SK-N-SH treated with all-trans-retinoic acid at 6 μM for 48 hours (cell line): ENCODE data around the gene PAPPA2.

Experiments used
- ATAC-seq: fragments of 200-7000 bp; cut with Tn5 transposase; 3 replicates; pipeline ENCODE4 v1.9.1; 2020; ENCODE audit warnings: mild to moderate bottlenecking, moderate library complexity
- ARNTL ChIP-seq: fragments of 450-650 bp; formaldehyde crosslinking; IDR thresholded peaks from 2 replicates; pipeline ENCODE4 v1.5.0; 2020; ENCODE audit warnings: low read depth, mild to moderate bottlenecking, moderate library complexity, borderline replicate concordance
- BACH2 ChIP-seq: fragments of 250-450 bp; sonication (Bioruptor Pico); IDR thresholded peaks from 2 replicates; pipeline ENCODE4 v1.9.0; 2021; ENCODE audit warnings: mild to moderate bottlenecking, borderline replicate concordance
- CSDC2 ChIP-seq: fragments of 250-450 bp; sonication (Bioruptor Pico); IDR thresholded peaks from 2 replicates; pipeline ENCODE4 v1.5.0; 2020; ENCODE audit warnings: mild to moderate bottlenecking, moderate library complexity
- ESRRG ChIP-seq: fragments of 250-450 bp; sonication (Bioruptor Pico); IDR thresholded peaks from 2 replicates; pipeline ENCODE4 v1.6.1; 2021; ENCODE audit warnings: mild to moderate bottlenecking
- GLIS3 ChIP-seq: fragments of 250-450 bp; sonication (Bioruptor Pico); IDR thresholded peaks from 2 replicates; pipeline ENCODE4 v1.5.0; 2020; ENCODE audit warnings: mild to moderate bottlenecking, moderate library complexity
- ISL1 ChIP-seq: fragments of 250-450 bp; sonication (Bioruptor Pico); IDR thresholded peaks from 2 replicates; pipeline ENCODE4 v2.1.2; 2022; ENCODE audit warnings: mild to moderate bottlenecking, moderate library complexity
- OSR1 ChIP-seq: fragments of 250-450 bp; sonication (Bioruptor Pico); IDR thresholded peaks from 2 replicates; pipeline ENCODE4 v1.8.0; 2022; ENCODE audit warnings: moderate library complexity, mild to moderate bottlenecking, inconsistent platforms
- RARB ChIP-seq: fragments of 250-450 bp; sonication (Bioruptor Pico); IDR thresholded peaks from 2 replicates; pipeline ENCODE4 v1.8.0; 2021; ENCODE audit warnings: mild to moderate bottlenecking, moderate library complexity
- SNAI2 ChIP-seq: fragments of 250-450 bp; sonication (Bioruptor Pico); IDR thresholded peaks from 2 replicates; pipeline ENCODE4 v1.5.0; 2020; ENCODE audit warnings: mild to moderate bottlenecking, moderate library complexity
- TCF4 ChIP-seq: fragments of 250-450 bp; sonication (Bioruptor Pico); IDR thresholded peaks from 2 replicates; pipeline ENCODE4 v1.8.0; 2021; ENCODE audit warnings: mild to moderate bottlenecking, moderate library complexity, borderline replicate concordance
- TOX ChIP-seq: fragments of 250-450 bp; sonication (Bioruptor Pico); IDR thresholded peaks from 2 replicates; pipeline ENCODE4 v1.8.0; 2021; ENCODE audit warnings: mild to moderate bottlenecking, moderate library complexity, borderline replicate concordance
- ZFP3 ChIP-seq: fragments of 250-450 bp; sonication (Bioruptor Pico); IDR thresholded peaks from 2 replicates; pipeline ENCODE4 v1.5.0; 2020; ENCODE audit warnings: mild to moderate bottlenecking, moderate library complexity
- ZNF565 ChIP-seq: fragments of 450-650 bp; formaldehyde crosslinking; conservative IDR thresholded peaks from 2 replicates; pipeline ENCODE4 v1.5.0; 2020; ENCODE audit warnings: low read depth, mild to moderate bottlenecking, moderate library complexity
- ZNF8 ChIP-seq: fragments of 450-650 bp; formaldehyde crosslinking; IDR thresholded peaks from 2 replicates; pipeline ENCODE4 v1.5.0; 2020; ENCODE audit warnings: mild to moderate bottlenecking, moderate library complexity
- TF ChIP-seq, protein P1 (sequence below): fragments of 250-450 bp; sonication (Bioruptor Pico); IDR thresholded peaks from 2 replicates; pipeline ENCODE4 v1.5.1; 2021; ENCODE audit warnings: mild to moderate bottlenecking, moderate library complexity
- TF ChIP-seq, protein P2 (sequence below): fragments of 250-450 bp; sonication (Bioruptor Pico); IDR thresholded peaks from 2 replicates; pipeline ENCODE4 v1.8.0; 2021; ENCODE audit warnings: low read depth, mild to moderate bottlenecking, moderate library complexity, borderline replicate concordance
- TF ChIP-seq, protein P3 (sequence below): fragments of 250-450 bp; sonication (Bioruptor Pico); IDR thresholded peaks from 2 replicates; pipeline ENCODE4 v1.5.1; 2020; ENCODE audit warnings: low read depth, mild to moderate bottlenecking, moderate library complexity
- TF ChIP-seq, protein P4 (sequence below): fragments of 250-450 bp; sonication (Bioruptor Pico); IDR thresholded peaks from 2 replicates; pipeline ENCODE4 v1.5.0; 2020; ENCODE audit warnings: mild to moderate bottlenecking, moderate library complexity

PAPPA2 gene

DNA sequence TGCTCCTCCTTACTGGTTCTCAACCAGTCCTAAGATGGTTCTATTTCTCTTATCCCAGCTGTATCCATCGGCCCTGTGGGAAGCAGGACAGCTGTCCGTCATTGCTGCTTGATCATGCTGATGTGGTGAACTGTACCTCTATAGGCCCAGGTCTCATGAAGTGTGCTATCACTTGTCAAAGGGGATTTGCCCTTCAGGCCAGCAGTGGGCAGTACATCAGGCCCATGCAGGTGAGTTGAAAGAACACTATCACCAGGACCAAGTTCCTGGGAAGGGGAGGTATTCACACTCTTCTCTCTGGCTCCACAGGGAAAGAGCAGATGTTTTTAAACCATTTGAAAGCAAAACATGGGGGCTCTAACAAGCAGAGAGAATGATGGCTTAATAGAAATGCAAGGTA lies 302.6 kb downstream of the PAPPA2 start:
- TF ChIP-seq ZNF8 (no peak), SNAI2 (CRISPR knock-in tag) (no peak), RARB (CRISPR knock-in tag) (no peak), ARNTL (CRISPR knock-in tag) (no peak), BACH2 (CRISPR knock-in tag) (no peak), OSR1 (CRISPR knock-in tag) (no peak), ISL1 (CRISPR knock-in tag) (no peak), CSDC2 (CRISPR knock-in tag) (no peak), GLIS3 (CRISPR knock-in tag) (no peak), ZNF565 (CRISPR knock-in tag) (no peak), ESRRG (CRISPR knock-in tag) (no peak), ZFP3 (CRISPR knock-in tag) (no peak)
- TF ChIP-seq, protein P1, sequence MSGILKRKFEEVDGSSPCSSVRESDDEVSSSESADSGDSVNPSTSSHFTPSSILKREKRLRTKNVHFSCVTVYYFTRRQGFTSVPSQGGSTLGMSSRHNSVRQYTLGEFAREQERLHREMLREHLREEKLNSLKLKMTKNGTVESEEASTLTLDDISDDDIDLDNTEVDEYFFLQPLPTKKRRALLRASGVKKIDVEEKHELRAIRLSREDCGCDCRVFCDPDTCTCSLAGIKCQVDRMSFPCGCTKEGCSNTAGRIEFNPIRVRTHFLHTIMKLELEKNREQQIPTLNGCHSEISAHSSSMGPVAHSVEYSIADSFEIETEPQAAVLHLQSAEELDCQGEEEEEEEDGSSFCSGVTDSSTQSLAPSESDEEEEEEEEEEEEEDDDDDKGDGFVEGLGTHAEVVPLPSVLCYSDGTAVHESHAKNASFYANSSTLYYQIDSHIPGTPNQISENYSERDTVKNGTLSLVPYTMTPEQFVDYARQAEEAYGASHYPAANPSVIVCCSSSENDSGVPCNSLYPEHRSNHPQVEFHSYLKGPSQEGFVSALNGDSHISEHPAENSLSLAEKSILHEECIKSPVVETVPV (CRISPR knock-in tag), result no peak
- TF ChIP-seq, protein P2, sequence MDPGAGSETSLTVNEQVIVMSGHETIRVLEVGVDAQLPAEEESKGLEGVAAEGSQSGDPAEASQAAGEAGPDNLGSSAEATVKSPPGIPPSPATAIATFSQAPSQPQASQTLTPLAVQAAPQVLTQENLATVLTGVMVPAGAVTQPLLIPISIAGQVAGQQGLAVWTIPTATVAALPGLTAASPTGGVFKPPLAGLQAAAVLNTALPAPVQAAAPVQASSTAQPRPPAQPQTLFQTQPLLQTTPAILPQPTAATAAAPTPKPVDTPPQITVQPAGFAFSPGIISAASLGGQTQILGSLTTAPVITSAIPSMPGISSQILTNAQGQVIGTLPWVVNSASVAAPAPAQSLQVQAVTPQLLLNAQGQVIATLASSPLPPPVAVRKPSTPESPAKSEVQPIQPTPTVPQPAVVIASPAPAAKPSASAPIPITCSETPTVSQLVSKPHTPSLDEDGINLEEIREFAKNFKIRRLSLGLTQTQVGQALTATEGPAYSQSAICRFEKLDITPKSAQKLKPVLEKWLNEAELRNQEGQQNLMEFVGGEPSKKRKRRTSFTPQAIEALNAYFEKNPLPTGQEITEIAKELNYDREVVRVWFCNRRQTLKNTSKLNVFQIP (CRISPR knock-in tag), result no peak
- no peak for ATAC-seq

DNA sequence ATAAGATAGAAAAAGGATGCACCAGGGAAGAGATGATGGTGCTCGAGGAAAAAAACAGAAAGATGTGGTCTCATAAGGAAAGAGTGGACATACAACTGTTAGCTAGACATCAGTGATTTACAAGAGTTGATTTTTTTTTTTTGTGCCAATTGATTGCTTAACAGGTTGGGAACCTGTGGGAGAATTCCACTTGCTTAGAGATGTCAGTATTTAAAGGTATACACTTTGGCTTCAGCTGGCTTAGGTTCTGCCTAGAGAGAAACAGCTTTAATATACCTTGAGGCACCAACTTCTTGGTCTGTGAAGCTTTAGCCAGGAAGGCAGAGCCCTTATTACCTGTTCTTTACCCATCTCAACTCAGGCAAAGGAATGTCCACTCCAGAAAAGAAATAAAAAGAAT lies 303.8 kb downstream of the PAPPA2 start:
- no peak for ATAC-seq
- TF ChIP-seq TCF4 (CRISPR knock-in tag) (no peak), TOX (CRISPR knock-in tag) (no peak), GLIS3 (CRISPR knock-in tag) (no peak), RARB (CRISPR knock-in tag) (no peak), ISL1 (CRISPR knock-in tag) (no peak)
- TF ChIP-seq, protein P3, sequence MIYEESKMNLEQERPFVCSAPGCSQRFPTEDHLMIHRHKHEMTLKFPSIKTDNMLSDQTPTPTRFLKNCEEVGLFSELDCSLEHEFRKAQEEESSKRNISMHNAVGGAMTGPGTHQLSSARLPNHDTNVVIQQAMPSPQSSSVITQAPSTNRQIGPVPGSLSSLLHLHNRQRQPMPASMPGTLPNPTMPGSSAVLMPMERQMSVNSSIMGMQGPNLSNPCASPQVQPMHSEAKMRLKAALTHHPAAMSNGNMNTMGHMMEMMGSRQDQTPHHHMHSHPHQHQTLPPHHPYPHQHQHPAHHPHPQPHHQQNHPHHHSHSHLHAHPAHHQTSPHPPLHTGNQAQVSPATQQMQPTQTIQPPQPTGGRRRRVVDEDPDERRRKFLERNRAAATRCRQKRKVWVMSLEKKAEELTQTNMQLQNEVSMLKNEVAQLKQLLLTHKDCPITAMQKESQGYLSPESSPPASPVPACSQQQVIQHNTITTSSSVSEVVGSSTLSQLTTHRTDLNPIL, result no peak
- TF ChIP-seq, protein P2 (CRISPR knock-in tag), result no peak

DNA sequence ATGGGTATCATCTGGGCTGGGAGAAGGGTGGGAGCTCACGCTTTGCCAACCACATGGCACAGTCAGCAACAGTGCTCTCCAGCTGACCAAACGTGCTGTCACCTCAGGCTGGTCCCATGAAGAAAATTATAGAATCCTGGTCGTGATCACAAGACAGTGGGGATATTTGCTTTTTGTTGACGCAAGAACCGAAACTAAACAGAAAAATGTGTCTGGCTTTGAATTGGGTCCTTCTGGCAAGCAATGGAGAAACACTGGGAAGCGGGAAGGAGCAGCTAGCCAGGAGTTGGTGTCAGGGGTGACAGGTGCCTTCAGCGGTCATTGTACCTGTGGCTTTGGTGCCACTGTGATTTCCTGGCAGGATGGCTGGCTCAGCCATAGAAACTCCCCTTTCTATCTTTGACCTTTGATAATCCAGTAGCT lies 304.8 kb downstream of the PAPPA2 start:
- TF ChIP-seq, protein P1 (CRISPR knock-in tag), result no peak
- TF ChIP-seq, protein P4, sequence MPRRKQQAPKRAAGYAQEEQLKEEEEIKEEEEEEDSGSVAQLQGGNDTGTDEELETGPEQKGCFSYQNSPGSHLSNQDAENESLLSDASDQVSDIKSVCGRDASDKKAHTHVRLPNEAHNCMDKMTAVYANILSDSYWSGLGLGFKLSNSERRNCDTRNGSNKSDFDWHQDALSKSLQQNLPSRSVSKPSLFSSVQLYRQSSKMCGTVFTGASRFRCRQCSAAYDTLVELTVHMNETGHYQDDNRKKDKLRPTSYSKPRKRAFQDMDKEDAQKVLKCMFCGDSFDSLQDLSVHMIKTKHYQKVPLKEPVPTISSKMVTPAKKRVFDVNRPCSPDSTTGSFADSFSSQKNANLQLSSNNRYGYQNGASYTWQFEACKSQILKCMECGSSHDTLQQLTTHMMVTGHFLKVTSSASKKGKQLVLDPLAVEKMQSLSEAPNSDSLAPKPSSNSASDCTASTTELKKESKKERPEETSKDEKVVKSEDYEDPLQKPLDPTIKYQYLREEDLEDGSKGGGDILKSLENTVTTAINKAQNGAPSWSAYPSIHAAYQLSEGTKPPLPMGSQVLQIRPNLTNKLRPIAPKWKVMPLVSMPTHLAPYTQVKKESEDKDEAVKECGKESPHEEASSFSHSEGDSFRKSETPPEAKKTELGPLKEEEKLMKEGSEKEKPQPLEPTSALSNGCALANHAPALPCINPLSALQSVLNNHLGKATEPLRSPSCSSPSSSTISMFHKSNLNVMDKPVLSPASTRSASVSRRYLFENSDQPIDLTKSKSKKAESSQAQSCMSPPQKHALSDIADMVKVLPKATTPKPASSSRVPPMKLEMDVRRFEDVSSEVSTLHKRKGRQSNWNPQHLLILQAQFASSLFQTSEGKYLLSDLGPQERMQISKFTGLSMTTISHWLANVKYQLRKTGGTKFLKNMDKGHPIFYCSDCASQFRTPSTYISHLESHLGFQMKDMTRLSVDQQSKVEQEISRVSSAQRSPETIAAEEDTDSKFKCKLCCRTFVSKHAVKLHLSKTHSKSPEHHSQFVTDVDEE (CRISPR knock-in tag), result no peak
- TF ChIP-seq SNAI2 (CRISPR knock-in tag) (no peak), ZNF8 (no peak), ESRRG (CRISPR knock-in tag) (no peak)
- TF ChIP-seq, protein P3, result no peak
- no peak for ATAC-seq
